B cell (primary cell): ENCODE measurements around the gene IGSF8. TPM values are rescaled to one million over a fixed set of nuclear protein-coding genes. Genes with fewer than 3 reads are reported as not detected.

Source experiments
- ATAC-seq: fragments of 200-7000 bp; cut with Tn5 transposase; one replicate; pipeline ENCODE4 v1.10.0; 2021; ENCODE audit warnings: low read depth, mild to moderate bottlenecking, moderate number of reproducible peaks, moderate library complexity
- CTCF ChIA-PET: fragments of 350-600 bp; sonication (Branson Sonifier 250); formaldehyde crosslinking; loops from one replicate; lab custom pipeline; 2021; ENCODE audit warnings: antibody characterized with exemption, inconsistent platforms; lab: Charles Lee
- POLR2A ChIA-PET: fragments of 350-600 bp; sonication (Branson Sonifier 250); formaldehyde crosslinking; loops from one replicate; lab custom pipeline; 2021; ENCODE audit warnings: antibody characterized with exemption; lab: Charles Lee
- DNase-seq: peaks from one replicate; pipeline ENCODE4 v3.0.0; 2013
- H2AFZ ChIP-seq: 2 replicates; pipeline ENCODE4 v1.6.1; 2012; ENCODE audit warnings: mild to moderate bottlenecking, low read depth, low read length; ENCODE audit not compliant: insufficient read depth, poor library complexity, severe bottlenecking
- H3K27ac ChIP-seq, 2 donors: 1 replicate in 1 of 2; 2 replicates in 1 of 2; pipeline ENCODE4 v1.5.1; 2012 to 2013; ENCODE audit warnings: low read length in 2 of 2, mild to moderate bottlenecking in 2 of 2, moderate library complexity in 1 of 2
- H3K27me3 ChIP-seq, 4 experiments: fragments of 200-600 bp in 1 of 4; sonication (generic) in 1 of 4; replicated peaks in 1 of 4; 1 replicate in 2 of 4; 2 replicates in 2 of 4; pipeline versions ENCODE4 v1.6.1 to v1.7.0; 2013 to 2016; ENCODE audit warnings: low read length in 3 of 4, mild to moderate bottlenecking in 2 of 4, mixed read lengths in 1 of 4, moderate library complexity in 1 of 4; ENCODE audit not compliant: insufficient read depth in 4 of 4, control insufficient read depth in 3 of 4; ENCODE audit errors: control extremely low read depth in 1 of 4
- H3K36me3 ChIP-seq, 2 experiments: replicated peaks in 1 of 2; 1 replicate in 1 of 2; 2 replicates in 1 of 2; pipeline versions ENCODE4 v1.6.1 to v1.7.1; 2013; ENCODE audit warnings: low read length in 1 of 2; ENCODE audit not compliant: insufficient read depth in 2 of 2, control insufficient read depth in 1 of 2; ENCODE audit errors: control extremely low read depth in 1 of 2, extremely low read depth in 1 of 2
- H3K4me1 ChIP-seq, 2 donors: fragments of 200-600 bp in 1 of 2; sonication (generic) in 1 of 2; 1 replicate in 1 of 2; 2 replicates in 1 of 2; pipeline versions ENCODE4 v1.5.1 to v1.6.1; 2013 to 2017; ENCODE audit warnings: low read length in 2 of 2; ENCODE audit not compliant: control insufficient read depth in 2 of 2, insufficient read depth in 2 of 2
- H3K4me2 ChIP-seq: replicated peaks from 2 replicates; pipeline ENCODE3; 2012; ENCODE audit warnings: mild to moderate bottlenecking, low read depth, low read length; ENCODE audit not compliant: poor library complexity, severe bottlenecking
- H3K4me3 ChIP-seq, 5 experiments: fragments of 200-600 bp in 1 of 5; sonication (generic) in 1 of 5; 1 replicate in 3 of 5; 2 replicates in 2 of 5; pipeline versions ENCODE4 v1.5.1 to v1.7.0; 2011 to 2016; ENCODE audit warnings: low read length in 4 of 5, mild to moderate bottlenecking in 4 of 5, low read depth in 2 of 5, control low read depth in 1 of 5, moderate library complexity in 1 of 5; ENCODE audit not compliant: insufficient read depth in 1 of 5; ENCODE audit errors: control extremely low read depth in 1 of 5, extremely low read depth in 1 of 5
- H3K79me2 ChIP-seq: fragments of 200-600 bp; sonication (generic); one replicate; pipeline ENCODE4 v1.6.0; 2016; ENCODE audit warnings: low read length; ENCODE audit not compliant: control insufficient read depth, insufficient read depth
- H3K9ac ChIP-seq: fragments of 200-600 bp; sonication (generic); 2 replicates; pipeline ENCODE4 v1.6.1; 2017; ENCODE audit warnings: mild to moderate bottlenecking, low read length, moderate library complexity
- H3K9me3 ChIP-seq, 3 donors: one replicate each; pipeline versions ENCODE4 v1.6.1 to v1.7.1; 2013; ENCODE audit warnings: low read length in 2 of 3; ENCODE audit not compliant: control insufficient read depth in 2 of 3, insufficient read depth in 1 of 3; ENCODE audit errors: control extremely low read depth in 1 of 3
- H4K20me1 ChIP-seq: 2 replicates; pipeline ENCODE4 v1.6.0; 2012; ENCODE audit warnings: mild to moderate bottlenecking, low read length; ENCODE audit not compliant: insufficient read depth, control insufficient read depth, poor library complexity, severe bottlenecking
- H3K27ac Mint-ChIP-seq: one replicate; pipeline ENCODE4 v1.8.0; 2021; ENCODE audit warnings: mixed read lengths
- H3K27me3 Mint-ChIP-seq: one replicate; pipeline ENCODE4 v1.8.0; 2021; ENCODE audit warnings: mixed read lengths
- H3K4me1 Mint-ChIP-seq: one replicate; pipeline ENCODE4 v1.8.0; 2021; ENCODE audit warnings: mixed read lengths
- H3K4me3 Mint-ChIP-seq: one replicate; pipeline ENCODE4 v1.8.0; 2021; ENCODE audit warnings: mixed read lengths
- H3K9me3 Mint-ChIP-seq: one replicate; pipeline ENCODE4 v1.8.0; 2022; ENCODE audit warnings: mixed read lengths; ENCODE audit not compliant: insufficient read depth
- EZH2 ChIP-seq: IDR thresholded peaks from 2 replicates; pipeline ENCODE4 v1.6.1; 2012; ENCODE audit warnings: borderline replicate concordance, low read depth, mild to moderate bottlenecking, moderate library complexity, low read length; ENCODE audit not compliant: insufficient read depth, poor library complexity, severe bottlenecking
- WGBS: methylation state at CpG from one replicate; pipeline ENCODE4 v1.1.5; 2013; ENCODE audit warnings: missing lambda C conversion rate; ENCODE audit not compliant: insufficient coverage; 5-methylcytosine and 5-hydroxymethylcytosine counted together
- intact Hi-C: fragments of 100-400 bp; cut with micrococcal nuclease; formaldehyde crosslinking; loops from one replicate; pipeline ENCODE4 v1.10.0; 2022
- polyA plus RNA-seq: library from polyadenylated mRNA; depleted of rRNA; stranded (reverse); fragments of >200 nt; gene quantifications from 2 replicates; pipeline ENCODE4 v1.2.3, GENCODE V29; 2012
- total RNA-seq, 2 donors: library from RNA; stranded (reverse); fragments of 120-200 nt in 1 of 2; gene quantifications; 1 replicate in 1 of 2; 2 replicates in 1 of 2; pipeline versions ENCODE4 v1.2.3 to v1.2.4, GENCODE V29; 2013 to 2022
- TF ChIP-seq, protein P1 (sequence below): fragments of 200-600 bp; IDR thresholded peaks from one replicate; pipeline ENCODE4 v1.8.0; 2022; ENCODE audit warnings: antibody characterized with exemption, mild to moderate bottlenecking

Gene IGSF8
- total and polyA plus RNA-seq, 2 donors (not counting 1 experiment from before 2014, with no cell fraction given): 37.2 to 56.0 TPM

DNA sequence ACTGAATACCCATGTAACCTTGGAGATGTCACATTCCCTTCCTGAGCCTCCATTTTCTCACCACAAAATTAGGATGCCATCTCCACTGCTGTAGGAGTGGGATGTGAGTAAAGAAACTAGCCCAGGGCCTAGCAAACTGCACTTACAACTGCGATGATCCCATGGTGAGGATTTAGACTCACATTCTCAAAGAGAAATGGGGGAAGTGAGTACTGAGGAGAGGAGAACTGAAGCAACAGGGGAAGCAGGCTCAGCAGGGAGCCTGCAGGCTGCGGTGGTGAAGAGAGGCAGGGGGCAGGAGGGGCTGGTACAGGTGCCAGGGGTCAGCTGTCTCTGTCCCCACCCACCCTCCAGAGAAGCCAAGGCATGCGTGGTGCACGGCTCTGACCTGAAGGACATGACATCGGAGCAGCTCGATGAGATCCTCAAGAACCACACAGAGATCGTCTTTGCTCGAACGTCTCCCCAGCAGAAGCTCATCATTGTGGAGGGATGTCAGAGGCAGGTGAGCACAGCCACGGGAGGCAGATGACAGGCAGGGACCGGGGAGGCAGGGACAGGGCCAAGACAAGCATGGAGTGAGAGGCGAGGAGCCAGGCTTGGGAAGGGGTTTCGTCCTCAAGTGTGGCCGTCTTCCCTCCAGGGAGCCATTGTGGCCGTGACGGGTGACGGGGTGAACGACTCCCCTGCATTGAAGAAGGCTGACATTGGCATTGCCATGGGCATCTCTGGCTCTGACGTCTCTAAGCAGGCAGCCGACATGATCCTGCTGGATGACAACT lies 36.6 kb upstream of the IGSF8 start:
- Histone ChIP-seq H3K27ac (no peak overlapping the region), H4K20me1 (no peaks in the 10 kb centered on the region), H3K9me3 (no peaks in the 10 kb centered on the region), H3K36me3 (no peaks in the 10 kb centered on the region), H3K4me3 (no peak overlapping the region), H3K9ac (no peak overlapping the region), H3K27me3 (peaks cover 0 to 11% (median 3%) of the 10 kb centered on the region in 4 experiments), H3K4me1 (no peaks in the 10 kb centered on the region), H2AFZ (no peak overlapping the region), H3K4me2 (no peak overlapping the region), H3K79me2 (no peaks in the 10 kb centered on the region)
- intact Hi-C loops: no loop called here
- ChIA-PET CTCF (no interaction called here), POLR2A (interaction anchor here (0.6 kb wide), 1 partner anchor 1830 kb away, joined by 3 read pairs; no protein-coding TSS in a partner anchor)
- TF ChIP-seq, protein P1, sequence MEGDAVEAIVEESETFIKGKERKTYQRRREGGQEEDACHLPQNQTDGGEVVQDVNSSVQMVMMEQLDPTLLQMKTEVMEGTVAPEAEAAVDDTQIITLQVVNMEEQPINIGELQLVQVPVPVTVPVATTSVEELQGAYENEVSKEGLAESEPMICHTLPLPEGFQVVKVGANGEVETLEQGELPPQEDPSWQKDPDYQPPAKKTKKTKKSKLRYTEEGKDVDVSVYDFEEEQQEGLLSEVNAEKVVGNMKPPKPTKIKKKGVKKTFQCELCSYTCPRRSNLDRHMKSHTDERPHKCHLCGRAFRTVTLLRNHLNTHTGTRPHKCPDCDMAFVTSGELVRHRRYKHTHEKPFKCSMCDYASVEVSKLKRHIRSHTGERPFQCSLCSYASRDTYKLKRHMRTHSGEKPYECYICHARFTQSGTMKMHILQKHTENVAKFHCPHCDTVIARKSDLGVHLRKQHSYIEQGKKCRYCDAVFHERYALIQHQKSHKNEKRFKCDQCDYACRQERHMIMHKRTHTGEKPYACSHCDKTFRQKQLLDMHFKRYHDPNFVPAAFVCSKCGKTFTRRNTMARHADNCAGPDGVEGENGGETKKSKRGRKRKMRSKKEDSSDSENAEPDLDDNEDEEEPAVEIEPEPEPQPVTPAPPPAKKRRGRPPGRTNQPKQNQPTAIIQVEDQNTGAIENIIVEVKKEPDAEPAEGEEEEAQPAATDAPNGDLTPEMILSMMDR: no peak
- TF ChIP-seq EZH2: no peak
- DNase-seq (no peak), ATAC-seq (no peak)
- peaks cover 39% of the 10 kb centered on the region for H3K27me3 Mint-ChIP-seq
- no peak overlapping the region for H3K27ac Mint-ChIP-seq
- H3K4me3 Mint-ChIP-seq: no peak overlapping the region
- H3K4me1 Mint-ChIP-seq: no peaks in the 10 kb centered on the region
- 91% methylated on average over 17 of the region's 20 CpGs for WGBS
- no peaks in the 10 kb centered on the region for H3K9me3 Mint-ChIP-seq

DNA sequence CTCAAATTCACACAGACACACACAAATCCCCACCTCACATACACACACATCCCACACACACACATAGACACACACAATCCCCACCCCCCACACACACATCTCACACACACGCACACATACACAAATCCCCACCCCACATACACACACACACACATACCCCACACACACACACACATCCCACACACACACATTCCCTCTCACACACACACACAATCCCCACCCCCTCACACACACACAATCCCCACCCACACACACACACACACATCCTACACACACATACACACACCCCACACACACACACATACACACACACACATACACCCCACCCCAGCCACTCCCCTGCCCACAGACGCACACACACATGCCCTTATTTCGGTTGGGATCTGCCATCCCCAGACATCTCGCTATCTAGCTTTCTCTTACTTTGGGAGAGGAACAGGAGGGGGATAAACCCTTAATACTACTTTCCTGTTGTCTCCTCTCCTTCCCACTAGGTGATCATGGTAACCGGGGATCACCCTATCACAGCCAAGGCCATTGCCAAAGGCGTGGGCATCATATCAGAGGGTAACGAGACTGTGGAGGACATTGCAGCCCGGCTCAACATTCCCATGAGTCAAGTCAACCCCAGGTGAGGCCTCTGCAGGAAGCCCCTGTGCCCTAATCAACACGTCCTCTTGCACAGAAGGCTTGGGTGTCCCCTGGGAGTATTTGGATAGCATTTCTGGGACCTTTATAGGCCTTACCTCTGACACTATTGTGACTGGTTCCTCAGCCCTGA lies 35.8 kb upstream of the IGSF8 start:
- Histone ChIP-seq H3K9me3 (no peaks in the 10 kb centered on the region), H3K27me3 (peaks cover 0 to 11% (median 3%) of the 10 kb centered on the region in 4 experiments), H3K4me1 (no peaks in the 10 kb centered on the region), H2AFZ (no peak overlapping the region), H3K79me2 (no peaks in the 10 kb centered on the region), H3K36me3 (no peaks in the 10 kb centered on the region), H4K20me1 (no peaks in the 10 kb centered on the region), H3K4me2 (no peak overlapping the region), H3K9ac (no peak overlapping the region), H3K27ac (no peak overlapping the region), H3K4me3 (no peak overlapping the region)
- ATAC-seq (no peak), DNase-seq (no peak)
- TF ChIP-seq EZH2: no peak
- TF ChIP-seq, protein P1: no peak
- CTCF ChIA-PET: no interaction called here
- POLR2A ChIA-PET: no interaction called here
- H3K4me1 Mint-ChIP-seq: no peaks in the 10 kb centered on the region
- intact Hi-C loops: no loop called here
- 81% methylated on average over 6 of the region's 9 CpGs for WGBS
- no peak overlapping the region for H3K27ac Mint-ChIP-seq
- H3K27me3 Mint-ChIP-seq: peaks cover 36% of the 10 kb centered on the region
- no peaks in the 10 kb centered on the region for H3K9me3 Mint-ChIP-seq
- no peak overlapping the region for H3K4me3 Mint-ChIP-seq
